ENCODE measurements around the gene CD81. TPM values are rescaled to one million over a fixed set of nuclear protein-coding genes. Genes with fewer than 3 reads are reported as not detected.

The CD81 gene
- total RNA-seq, 2 donors from 2014 or later, result 433 to 528 TPM

DNA sequence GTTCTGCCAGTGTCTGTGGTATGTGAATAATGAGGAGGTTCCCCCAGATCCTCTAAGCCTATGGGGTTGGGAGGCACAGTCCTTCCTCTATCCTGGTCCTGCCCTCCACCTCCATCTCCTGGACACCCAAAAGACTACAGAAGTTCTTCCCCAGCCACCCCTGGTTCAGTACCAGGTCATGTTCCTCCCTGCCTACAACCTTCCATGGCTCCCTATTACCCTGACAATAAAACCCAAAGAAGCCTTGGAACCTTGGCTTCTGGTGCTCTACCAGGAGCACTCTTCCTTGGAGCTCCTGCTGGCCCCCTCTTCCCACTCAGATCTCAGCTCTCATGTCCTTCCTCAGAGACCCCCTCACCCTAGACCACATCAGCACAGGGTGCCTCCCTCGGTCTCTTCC is 54.3 kb downstream of the CD81 start:
- H3K27ac ChIP-seq, result no peak overlapping the region
- H3K27me3 ChIP-seq, result no peaks in the 10 kb centered on the region
- DNase-seq (ENCODE audit: low spot score), result no peak
- TF ChIP-seq, protein P1, sequence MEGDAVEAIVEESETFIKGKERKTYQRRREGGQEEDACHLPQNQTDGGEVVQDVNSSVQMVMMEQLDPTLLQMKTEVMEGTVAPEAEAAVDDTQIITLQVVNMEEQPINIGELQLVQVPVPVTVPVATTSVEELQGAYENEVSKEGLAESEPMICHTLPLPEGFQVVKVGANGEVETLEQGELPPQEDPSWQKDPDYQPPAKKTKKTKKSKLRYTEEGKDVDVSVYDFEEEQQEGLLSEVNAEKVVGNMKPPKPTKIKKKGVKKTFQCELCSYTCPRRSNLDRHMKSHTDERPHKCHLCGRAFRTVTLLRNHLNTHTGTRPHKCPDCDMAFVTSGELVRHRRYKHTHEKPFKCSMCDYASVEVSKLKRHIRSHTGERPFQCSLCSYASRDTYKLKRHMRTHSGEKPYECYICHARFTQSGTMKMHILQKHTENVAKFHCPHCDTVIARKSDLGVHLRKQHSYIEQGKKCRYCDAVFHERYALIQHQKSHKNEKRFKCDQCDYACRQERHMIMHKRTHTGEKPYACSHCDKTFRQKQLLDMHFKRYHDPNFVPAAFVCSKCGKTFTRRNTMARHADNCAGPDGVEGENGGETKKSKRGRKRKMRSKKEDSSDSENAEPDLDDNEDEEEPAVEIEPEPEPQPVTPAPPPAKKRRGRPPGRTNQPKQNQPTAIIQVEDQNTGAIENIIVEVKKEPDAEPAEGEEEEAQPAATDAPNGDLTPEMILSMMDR (IDR thresholded peaks at IDR 0.05), result no peak
- no peaks in the 10 kb centered on the region for H3K36me3 ChIP-seq
- no peaks in the 10 kb centered on the region for H3K4me1 ChIP-seq
- no peaks in the 10 kb centered on the region for H3K9me3 ChIP-seq
- no peak overlapping the region for H3K4me3 ChIP-seq

DNA sequence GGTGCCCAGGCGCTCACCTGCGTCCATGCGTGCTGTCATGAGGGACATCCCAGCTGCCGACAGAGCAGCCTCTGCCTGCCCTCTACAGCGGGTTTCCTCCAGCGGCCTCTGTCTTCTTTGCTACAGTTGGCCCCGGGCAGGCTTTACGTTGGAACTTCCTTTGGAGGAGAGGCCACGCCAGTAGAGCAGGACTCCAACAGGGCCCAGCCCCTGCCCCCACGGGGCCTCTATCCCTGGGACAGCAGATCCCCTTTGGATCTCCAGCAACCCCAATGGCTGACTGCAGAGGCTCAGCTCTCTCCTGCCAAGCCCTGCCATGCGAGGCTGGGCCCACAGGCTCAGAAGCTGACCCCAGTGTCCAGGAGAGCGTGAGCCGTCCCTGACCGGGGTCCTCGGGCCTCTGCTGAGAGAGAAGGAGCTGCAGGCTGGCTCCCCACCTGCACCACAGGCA is 55.1 kb downstream of the CD81 start:
- no peaks in the 10 kb centered on the region for H3K36me3 ChIP-seq
- no peaks in the 10 kb centered on the region for H3K27me3 ChIP-seq
- no peaks in the 10 kb centered on the region for H3K9me3 ChIP-seq
- no peak overlapping the region for H3K4me3 ChIP-seq
- H3K4me1 ChIP-seq, result no peaks in the 10 kb centered on the region
- DNase-seq (ENCODE audit: low spot score), result no peak
- TF ChIP-seq, protein P1 (IDR thresholded peaks at IDR 0.05), result no peak
- no peak overlapping the region for H3K27ac ChIP-seq

DNA sequence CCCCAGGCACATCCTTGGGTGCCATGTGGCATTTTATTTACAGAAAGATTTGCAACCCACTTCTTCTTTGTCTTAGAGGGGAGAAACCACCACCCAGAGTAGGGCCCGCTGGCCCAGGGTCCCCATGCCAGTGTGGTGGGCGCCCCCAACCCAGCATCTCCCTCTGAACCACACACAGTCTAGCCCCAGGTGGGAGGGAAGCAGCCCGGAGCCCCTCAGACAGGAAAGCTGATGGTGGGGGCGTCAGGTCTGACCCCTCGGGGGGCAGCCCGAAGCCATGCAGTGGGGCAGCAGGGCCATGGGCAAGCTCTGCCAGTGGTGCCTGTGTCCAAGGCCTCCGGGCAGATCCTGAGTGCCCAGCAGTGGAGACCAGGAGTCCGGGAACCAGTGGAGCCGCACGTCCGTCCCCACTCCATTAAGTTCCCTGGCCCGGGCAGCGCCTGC is 55.5 kb downstream of the CD81 start:
- no peak for DNase-seq (ENCODE audit: low spot score)

DNA sequence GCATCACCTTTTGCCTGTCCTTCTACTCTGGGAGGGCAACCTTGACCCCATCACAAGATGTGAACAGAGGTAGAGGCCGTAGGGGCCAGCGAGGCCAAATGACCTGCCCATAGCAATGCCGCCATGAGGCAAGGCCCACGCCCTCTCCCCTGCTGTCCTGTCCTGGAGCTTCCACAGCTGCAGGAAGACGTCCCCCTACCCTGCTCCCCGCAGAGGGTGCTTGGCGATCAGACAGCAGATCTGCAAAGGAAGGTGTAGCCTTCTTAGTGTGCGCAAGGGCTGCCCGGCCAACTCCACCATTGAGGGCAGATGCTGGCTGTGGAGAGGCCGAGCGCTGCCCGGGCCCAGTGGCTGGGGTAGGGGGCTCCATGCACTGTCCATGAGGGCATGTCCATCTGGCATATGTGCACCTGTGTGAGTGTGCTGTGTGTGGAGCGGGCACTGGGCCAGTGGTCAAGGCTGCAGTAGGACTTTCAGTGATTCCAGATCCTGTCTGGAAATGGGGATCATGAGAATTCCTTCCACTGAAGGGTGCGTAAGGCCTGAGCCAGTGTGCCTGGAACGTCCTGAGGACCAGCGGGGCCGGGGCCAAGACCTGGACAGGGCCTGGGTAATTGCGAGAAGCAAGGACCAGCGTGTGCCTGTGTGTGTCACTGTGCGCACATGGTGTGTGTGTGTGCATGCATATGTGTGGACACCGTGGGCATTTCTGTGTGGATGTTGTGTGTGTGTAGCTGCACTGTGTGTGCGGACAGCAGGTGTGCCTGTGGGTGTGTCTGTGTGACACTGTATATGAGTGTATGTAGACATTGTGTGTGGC is 56.2 kb downstream of the CD81 start:
- Histone ChIP-seq H3K9me3 (no peaks in the 10 kb centered on the region), H3K4me1 (no peaks in the 10 kb centered on the region), H3K36me3 (no peaks in the 10 kb centered on the region), H3K27me3 (no peaks in the 10 kb centered on the region), H3K4me3 (no peak overlapping the region), H3K27ac (no peak overlapping the region)
- TF ChIP-seq, protein P1 (IDR thresholded peaks at IDR 0.05), result no peak
- DNase-seq (ENCODE audit: low spot score), result no peak

More for the DNA sequence above, 55.5 kb downstream of the CD81 start:
- Histone ChIP-seq H3K9me3 (no peaks in the 10 kb centered on the region), H3K27me3 (no peaks in the 10 kb centered on the region), H3K4me3 (no peak overlapping the region), H3K36me3 (no peaks in the 10 kb centered on the region), H3K27ac (no peak overlapping the region), H3K4me1 (no peaks in the 10 kb centered on the region)
- TF ChIP-seq, protein P1 (IDR thresholded peaks at IDR 0.05), result no peak

DNA sequence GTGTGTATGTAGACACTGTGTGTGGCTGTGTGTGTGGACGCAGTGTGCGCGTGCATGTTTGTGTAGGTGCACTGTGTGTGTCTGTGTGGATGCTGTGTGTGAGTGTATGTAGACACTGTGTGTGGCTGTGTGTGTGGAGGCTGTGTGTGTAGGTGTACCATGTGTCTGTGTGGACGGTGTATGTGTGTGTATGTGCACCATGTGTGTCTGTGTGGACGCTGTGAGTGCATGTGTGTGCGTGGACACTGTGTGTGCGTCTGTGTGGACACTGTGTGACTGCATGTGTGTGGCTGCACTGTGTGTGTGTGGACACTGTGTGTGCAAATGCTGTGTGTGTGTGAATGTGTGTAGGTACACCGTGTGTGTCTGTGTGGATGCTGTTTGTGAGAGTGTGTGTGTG is 56.9 kb downstream of the CD81 start:
- Histone ChIP-seq H3K27me3 (no peaks in the 10 kb centered on the region), H3K9me3 (no peaks in the 10 kb centered on the region), H3K4me3 (no peak overlapping the region), H3K27ac (no peak overlapping the region), H3K4me1 (no peaks in the 10 kb centered on the region), H3K36me3 (no peaks in the 10 kb centered on the region)
- TF ChIP-seq, protein P1 (IDR thresholded peaks at IDR 0.05), result no peak
- DNase-seq (ENCODE audit: low spot score), result no peak
